Middle frontal gyrus (tissue), 1 donor: ENCODE results near the gene HES3.

ENCODE experiments used
- DNase-seq: peaks from one replicate; pipeline ENCODE4 v3.0.0-alpha.2; 2015; ENCODE audit warnings: low spot score; ENCODE audit errors: extremely low spot score

The HES3 gene

DNA sequence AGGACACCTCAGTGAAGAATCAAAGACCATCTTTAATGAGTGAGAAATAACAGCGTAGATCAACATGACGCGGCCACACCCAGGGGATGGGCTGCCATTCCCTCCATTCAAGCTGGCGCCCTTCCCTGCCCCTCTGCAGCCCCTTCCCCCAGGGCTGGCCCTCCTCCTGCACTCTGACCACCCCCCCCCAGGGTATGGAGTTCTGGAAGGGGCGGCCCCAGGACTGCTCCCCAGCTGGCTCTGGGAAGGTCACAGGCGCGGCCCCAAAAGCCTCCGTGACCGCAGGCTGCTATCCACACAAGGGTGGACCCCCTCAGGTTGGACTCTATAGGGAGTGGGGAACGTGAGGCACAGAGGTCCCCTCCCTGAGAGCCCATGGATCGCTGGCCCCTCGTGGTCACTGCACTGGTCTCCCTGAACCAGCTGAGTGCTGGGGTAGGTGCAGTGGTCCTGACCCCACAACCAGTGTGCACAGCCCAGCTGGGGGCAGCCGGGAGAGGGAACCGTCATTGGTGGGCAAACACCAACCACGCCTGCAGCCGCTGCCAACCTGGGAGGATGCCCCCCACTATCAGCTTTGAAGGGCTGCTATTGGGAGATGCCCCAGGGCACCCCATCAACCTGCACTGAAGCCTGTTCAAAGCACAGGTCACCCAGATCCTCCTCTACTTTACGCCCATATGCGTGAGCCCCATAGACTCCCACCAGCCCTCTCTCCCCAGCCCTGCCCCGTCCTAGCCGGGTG, 33.0 kb downstream of the HES3 start:
- no peak for DNase-seq

DNA sequence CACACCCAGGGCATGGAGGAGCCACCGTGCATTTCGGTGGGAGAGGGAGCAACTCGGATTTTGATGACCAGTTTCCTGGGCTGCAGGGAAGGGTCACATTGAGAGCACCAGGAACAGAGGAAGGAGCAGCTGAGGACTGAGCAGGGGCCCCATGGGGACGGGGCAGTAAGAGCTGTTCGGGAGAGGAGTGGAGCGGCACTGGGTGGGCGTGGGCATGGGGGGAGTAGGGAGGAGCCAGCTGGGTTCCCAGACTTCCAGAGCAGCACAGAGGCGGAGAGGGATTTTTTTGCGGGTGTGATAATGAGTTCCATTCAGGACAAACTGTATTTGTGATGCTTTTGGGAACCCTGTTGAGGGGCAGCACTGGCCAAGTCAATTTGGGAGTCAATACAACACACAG, 34.3 kb downstream of the HES3 start:
- no peak for DNase-seq

DNA sequence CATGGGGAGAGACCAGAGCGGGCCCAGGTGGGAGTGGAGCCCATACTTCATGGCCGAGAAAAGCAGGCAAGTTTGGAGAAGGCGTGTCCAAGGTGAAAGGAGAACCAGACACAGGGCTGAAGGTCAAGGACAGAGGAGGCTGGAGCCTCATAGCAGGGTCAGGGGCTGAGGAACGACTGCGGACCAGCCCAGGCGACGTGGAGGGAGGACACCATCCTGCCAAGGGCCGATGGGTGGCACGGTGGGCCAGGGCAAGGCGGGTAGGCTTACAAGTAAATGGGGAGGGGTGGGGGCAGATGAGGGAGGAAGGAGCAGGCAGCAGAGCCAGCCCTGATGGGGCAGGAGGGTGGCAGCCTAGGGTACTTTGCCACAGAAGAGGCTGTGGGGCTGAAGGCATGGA, 35.1 kb downstream of the HES3 start:
- DNase-seq: no peak

DNA sequence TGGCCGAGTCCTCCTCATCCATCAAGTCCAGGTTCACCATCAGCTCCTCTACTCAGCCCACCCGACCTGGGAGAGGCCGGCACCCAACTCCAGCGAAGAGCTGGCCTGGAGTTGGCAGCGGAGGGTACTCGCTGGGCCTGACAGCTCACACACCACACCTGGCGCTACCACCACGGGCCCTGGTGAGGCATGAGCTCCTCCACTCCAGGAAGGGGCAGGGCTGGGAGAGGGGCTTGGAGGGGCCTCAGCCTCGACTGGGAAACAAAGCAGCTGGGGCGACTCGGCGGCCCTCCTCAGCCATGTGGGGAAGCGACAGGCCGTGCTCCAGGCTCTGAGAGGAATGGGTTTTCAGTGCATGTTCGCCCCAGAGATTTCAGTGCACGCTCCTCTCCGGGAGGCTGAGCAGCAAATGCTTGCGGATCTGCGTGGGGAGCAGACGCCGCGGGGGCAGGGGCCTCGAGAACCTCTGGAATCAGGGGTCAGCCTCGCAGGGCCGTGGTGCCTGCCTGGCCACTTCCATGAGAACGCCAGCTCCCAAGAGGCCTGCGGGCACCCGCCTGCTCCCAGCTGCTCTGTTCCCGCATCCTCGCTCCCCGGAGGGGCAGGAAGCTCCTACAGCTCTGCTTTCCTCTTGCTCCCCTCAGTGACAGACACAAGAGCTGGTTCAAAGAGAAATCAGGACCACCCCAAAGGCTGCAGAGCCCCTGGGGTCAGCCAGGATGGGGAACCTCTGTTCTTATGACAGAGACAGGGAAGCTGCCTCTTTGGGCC, 35.8 kb downstream of the HES3 start:
- DNase-seq: no peak

DNA sequence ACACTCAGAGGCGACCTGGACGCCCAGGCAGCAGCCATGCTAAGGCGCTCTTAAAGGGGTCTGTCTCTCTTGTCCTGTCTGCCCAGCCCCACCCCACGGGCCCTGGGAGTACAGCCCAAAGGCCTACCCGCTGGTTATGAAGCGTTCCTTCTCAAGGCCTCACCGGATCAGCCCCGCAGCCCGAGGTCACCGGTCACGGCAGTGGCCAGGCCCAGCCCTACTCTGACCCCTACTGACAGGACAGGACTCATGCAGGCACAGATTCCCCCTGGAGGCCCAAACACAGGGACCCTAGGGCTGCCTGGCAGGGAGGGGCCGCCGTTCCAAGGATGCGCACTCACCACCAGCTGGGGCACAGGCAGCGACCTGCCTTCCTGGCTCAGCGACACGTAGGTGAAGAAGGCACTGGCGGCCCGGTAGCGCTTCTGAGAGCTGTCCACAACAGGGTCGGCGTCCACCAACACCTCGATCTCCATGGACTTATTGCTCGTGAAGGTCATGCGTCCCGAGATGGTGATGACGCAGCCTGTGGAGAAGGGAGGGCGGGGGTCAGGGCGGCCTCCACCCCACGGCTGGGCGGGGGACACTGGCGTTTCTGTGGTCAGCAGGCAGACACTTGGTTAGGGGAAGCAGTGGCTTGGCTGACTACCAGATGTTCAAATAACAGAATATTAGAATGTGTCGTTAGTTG, 36.9 kb downstream of the HES3 start:
- DNase-seq: no peak

DNA sequence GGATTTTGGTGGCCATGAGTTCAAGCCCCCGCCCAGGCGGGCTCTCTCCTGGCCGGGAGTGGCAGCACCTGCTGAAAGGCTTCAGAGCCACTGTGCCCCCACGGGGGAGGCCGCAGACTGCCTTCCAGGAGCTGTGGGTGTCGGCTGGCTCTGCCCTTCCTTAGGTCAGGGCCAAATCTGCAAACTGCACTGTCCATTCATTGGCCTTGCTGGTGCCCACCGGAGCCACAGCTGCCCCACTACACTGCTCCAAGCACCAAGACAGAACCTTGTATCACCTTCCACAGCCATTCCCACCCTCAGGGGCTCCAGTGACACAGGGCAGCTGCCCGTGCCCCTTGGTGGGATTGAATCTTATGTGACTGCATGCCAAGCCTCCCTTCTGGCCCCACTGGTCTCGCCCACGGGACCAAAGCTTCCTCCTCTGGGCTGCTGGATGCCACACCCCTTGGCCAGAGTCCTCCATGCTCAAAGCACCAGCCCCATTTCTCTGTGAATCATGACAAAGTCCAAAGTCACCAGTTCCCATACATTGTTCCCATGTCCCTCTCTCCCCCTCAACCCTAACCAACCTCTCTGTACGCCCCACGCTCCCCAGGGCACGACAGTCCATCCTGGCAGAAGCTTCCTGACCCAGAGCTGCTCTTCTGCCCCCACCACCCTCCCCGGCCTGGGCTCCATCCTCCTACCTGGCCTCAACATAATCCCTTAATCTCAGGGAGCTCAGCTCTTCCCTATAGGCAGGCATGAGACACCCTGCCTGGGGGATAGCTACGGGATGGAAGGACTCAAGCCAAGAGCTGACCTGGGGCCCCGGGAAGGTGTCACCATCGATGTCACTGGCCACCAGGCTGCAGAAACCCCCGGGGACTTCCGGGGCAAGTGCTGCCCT, 37.8 kb downstream of the HES3 start:
- no peak for DNase-seq

DNA sequence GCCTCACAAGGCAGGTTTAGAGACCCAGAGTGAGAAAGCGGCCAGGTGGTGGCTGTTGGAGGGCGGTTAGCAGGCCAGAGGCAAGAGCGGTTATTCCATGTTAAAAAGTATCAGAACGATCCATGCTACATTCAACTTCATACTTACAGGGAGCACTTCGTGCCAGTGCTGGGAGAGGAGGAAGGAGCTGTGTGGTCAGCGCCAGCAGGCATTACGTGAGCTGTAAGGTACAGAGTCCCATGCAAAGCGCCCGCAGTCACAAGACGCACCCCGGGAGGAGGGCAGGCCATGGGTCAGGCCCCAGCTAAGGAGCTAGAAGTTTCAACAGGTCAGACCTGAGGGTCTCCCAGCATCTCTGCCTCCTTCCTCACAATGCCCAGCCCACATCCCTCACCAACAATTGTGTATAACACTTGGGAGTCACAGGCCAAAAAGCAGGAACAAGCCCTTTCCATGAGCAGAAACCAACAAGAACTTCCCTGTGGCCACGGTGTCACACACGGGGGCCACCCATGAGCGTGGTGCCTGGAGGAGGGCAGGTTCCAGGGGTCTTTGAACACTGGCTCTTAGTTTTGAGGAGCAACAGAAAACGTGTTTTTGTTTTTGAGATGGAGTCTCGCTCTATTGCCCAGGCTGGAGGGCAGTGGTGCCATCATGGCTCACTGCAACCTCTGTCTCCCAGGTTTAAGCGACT, 38.7 kb downstream of the HES3 start:
- no peak for DNase-seq

DNA sequence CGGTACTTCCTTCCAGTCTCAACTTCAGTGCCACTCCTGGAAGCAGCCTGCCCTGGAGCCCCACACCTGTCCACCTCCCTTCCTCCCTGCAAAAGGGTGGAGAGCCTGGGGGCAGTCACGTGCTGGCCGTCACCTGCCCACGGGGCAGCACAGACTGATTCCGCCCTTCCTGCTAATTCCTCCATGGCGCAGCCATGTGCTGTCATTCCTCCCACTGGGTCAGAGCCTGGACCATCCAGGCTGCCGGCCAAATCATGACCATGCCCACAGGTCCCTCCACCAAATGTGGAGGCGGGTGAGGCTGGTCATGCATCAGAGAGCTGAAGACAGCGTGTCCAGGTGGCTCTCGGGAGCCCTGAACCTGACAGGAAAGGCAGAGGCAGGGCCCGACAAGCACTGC, 41.4 kb downstream of the HES3 start:
- no peak for DNase-seq

DNA sequence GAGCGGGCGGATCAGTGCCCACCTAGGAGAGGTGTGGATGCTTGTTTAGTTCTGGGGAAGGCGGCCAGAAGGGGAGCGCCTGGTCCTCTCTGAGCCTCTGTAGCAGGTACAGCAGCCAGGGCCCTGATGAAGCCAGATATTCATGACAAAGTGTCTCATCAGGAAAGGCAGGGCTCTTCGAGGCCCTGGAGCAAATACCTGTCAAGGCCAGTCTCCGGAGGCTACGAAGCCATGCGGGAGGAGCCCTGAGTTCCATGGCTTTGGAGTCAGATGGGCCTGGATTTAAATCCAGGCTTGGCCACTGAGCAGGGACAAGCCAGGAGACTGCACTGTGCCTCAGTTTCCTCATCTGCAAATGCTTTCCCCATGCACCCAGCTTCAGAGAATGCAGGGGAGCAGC, 42.3 kb downstream of the HES3 start:
- no peak for DNase-seq

DNA sequence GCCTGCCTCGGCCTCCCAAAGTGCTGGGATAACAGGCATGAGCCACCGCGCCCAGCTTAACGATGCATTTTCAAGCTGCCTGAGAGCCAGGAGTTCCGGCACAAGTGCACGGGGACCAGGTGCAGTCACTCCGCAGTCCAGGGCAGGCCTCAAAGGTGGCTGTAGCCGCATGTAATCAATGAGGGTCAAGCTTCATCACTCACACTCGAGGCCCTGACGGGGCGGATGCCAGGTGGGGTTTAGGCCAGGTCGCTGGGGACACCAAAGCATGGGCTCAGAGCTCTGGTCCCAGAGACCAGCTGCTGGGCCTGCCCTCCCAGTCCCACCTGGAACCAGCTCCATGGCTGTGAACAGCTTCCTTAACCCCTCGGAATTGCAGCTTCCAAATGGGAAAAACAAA, 43.0 kb downstream of the HES3 start:
- DNase-seq: no peak

DNA sequence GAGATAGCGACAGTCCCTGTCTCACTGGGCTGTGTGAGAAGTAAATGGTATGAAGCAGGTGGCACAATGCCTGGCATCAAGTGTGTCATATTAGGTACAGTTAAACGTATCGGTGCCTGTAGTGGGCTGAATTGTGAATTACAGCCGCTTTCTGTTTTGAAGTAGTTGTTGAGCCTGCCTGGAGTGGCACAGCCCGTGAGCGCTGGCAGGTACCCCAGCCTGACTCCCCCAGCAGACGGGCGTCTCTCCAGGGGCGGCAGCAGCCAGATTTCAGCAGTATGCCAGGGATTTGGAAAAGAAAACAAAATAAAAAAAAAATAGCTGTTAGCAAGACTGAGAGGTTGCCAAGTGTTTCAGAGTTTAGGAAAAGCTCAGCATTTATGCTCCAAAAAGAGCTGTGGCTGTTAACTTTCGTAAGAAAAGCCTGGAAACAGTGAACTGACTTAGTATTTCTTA, 43.5 kb downstream of the HES3 start:
- DNase-seq: peak; percentile 51

DNA sequence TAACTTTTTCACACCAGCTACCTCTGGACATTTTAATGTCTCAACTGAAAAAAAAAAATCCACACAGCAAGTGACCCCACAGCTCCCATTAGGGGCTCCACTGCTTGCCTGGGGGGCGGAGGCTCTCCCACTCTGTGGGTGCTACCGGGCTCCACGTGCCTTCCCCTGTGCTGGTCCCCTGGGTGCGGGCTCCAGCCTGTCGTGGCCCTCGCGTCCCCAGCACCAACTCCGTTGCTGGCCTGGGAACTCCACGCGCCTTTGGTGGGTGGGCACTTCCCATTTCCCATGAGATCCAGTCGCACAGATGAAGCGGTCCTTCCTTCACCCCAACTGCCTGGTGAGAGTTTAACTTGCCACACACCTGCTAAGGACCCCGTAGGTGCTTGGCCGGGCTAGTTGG, 44.0 kb downstream of the HES3 start:
- no peak for DNase-seq

DNA sequence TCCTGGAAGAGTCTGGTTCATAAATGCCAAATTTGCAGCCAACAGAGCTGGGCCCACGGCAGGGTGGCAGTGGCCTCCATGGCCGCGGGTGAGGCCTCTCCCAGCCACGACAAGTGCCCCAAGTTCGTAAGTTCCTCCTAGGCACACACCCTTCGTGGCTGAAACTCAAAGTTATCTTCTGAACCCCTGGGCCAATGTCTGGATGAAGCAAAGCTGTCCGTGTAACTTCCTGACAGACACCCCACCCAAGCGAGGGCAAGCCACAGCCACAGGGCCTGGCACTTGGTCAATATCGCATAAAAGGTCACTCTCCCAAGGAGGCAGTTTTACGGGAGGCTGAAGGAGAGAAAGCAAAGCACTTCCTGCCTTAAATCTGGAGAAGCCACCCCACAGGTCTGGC, 44.7 kb downstream of the HES3 start:
- no peak for DNase-seq

DNA sequence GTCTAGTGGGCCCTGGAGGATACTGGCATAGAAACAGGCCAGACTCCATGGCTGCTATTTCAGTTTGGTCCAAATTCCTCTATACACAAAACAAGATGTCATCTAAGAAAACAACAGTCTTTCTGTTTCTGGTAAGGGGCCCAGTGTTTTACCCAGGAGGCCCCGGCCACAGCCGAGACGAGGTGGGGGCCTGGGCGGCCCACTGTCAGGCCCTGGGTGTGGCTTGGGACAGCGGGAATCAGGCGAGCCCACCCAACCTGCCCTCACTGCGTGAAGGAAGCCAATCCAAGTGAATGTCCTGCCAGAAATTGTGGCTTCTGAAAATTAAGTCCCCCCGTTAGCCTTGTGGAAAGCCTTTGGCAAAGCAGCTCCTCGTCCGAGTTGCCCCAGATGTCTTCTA, 48.1 kb downstream of the HES3 start:
- no peak for DNase-seq

DNA sequence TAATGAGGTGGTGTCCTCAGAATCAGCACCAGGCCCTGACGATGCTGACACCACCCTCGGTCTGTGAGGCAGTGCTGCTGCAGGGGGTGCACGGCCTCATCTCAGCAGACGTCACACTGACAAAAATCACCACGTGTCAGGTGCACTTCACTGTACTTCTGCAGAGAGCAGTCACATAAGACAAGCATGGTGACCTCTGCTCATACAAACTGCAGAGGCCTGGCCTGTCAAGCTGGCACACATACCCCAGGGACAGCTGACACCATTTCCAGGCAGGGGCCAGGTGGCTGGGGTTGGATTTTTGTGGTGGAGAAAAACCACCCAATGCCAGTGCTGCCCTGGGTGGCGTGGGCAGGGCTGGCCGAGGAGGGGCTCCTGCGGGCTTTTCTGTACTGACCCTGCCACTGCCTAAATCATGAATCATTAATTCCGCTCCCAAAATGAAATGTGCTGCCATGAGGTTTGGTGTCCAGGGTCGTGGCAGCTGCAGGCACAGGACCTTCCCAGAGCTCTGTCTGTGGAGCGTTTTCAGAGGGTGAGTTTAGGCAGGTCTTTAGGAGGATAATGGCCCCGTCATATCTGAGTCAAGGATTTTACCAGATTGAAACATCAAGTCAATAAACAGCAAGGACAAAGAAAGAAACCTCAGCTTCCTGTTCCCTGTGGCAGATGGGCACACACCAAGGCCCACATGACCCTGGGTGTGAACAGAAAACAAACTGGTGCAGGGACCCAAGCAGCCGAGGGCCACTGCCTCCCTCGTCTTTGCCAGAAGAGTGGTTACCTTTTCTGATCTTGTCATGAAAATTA, 50.3 kb downstream of the HES3 start:
- no peak for DNase-seq

DNA sequence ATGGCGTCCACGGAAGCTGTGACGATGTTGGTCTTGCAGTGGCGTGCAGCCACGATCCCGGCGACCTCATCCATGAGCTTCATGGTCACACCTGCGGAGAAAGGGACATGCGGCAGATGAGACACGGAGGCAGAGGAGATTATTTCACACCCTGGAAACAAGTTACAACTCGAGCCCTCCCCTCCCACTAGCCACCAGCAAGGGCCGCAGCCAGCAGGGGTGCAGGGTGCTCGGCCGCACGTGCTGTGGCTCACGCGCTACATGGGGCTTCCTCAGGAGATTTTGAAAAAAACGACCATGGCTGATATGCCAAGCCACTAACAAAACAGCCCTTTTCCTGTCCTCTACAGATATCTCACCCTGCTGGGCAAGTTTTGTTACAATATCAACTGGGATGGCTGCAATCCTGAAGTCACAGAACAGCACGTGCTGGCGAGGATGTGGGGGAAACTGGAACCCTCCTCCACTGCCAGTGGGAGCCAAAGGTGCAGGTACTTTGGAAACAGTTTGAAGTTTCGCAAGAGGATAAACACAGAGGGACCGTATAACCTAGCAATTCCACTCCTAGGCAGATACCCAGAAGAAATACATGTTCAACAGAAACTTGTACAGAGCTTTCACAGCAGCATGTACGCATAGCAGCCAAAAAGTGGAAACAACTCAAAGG, 51.0 kb downstream of the HES3 start:
- DNase-seq: no peak
